Cardiac septum (tissue), 1 donor: ENCODE results near the gene EWSR1. TPM values are rescaled to one million over a fixed set of nuclear protein-coding genes. Genes with fewer than 3 reads are reported as not detected.

Experiments
- DNase-seq: peaks from one replicate; pipeline ENCODE4 v3.0.0-alpha.2; 2020; ENCODE audit warnings: low spot score
- intact Hi-C: fragments of 100-400 bp; cut with DNase I; formaldehyde crosslinking; loops from one replicate; pipeline ENCODE4 v1.14.0; 2022
- total RNA-seq: library from RNA; stranded (reverse); fragmentation: NEBNext Ultra II Directional; extraction: Animal tissue kit (Norgen Biotek cat#: 25700); gene quantifications from one replicate; pipeline ENCODE4 v1.2.1, GENCODE V29; 2021
- donor health status: DM: no; HTN: no; CAD: no.

The EWSR1 gene
- total RNA-seq, 1 donor from 2014 or later, result 138 TPM

DNA sequence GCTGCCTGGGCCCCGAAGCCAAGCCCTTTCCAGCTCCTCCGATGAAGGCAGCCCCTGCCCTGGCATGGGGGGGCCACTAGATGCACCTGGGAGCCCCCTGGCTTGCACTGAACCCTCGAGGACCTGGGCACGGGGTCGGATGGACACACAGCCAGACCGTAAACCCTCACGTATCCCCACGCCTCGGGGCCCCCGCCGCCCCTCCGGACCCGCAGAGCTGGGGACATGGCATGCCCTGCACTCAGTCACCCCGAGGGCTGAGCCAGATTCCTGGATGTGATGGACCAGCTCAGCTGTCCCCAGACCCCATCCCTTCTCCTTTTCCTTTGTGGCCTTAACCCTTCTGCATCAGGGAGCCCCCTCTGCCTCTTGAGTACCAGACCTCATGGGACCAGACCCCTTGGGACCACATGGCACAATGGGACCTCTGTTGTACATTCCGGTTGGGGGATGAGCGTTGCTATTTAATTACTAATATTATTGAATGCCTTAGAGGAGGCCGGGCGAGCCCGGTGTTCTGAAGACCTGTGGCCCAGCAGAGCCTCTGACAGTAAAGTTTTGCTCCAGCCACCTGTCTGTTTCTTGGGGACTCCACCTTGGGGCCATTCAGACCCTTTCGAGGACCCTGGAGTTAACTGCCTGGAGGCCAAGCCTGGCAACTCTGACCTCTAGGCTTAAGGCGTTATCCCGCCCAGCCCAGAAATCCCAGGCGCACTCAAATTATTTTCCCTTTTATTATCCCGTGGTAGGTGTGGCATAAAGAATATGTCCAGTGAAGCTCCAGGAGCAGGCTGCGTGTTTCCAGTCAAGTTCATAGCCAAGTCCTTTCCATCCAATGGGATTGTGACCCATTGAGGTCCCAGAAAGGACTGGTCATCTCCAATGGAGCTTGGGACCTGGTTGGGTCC lies 44.4 kb downstream of the EWSR1 start:
- DNase-seq, result no peak
- intact Hi-C loops, result no loop called here

GRCh38 chr22:29313126-29313575 lies 45.1 kb downstream of the EWSR1 start:
- intact Hi-C loops, result no loop called here
- peak; percentile 58 for DNase-seq

DNA sequence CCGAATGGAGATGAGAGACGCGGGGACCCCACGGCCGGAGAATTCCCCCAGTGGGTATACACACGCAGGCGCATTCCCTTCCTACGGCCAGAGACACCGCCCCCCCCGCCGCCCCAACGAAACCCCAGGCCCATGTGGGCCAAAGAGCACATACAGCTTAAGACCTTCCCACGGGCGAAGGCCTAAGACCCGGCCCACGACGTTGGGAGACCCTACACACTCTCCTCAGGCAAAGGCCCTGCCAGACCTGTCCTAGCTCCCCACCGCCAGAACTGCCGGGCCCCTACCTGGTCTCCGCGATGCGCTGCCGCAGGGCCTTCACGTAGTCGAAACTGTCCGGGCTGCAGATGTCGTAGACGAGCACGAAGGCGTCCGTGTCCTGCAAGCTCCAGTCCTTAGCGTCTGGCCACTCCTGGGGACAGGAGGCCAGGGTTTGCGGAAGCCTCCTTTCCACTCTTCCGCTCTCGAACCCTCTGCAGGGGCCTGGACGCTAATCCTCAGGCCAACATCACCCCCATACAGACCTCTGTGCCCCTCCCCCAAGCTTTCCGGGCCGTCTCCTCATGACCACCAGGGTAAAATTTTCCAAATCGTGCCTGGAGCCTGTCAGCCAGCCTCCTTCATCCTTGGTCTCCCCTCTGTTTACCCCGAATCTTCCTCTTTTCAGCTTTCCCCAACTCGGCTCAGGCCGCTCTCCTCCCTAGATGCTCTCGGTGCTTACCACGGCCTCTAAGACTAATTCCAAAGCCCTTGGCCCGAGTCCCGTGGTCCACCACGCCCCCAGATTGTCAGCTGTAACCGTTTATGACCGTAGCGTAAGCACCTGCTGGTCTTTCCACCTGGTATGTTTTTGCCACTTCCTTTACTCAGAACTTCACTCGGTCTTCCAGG lies 45.8 kb downstream of the EWSR1 start:
- peak; percentile 55 for DNase-seq
- intact Hi-C loops, result no loop called here

DNA sequence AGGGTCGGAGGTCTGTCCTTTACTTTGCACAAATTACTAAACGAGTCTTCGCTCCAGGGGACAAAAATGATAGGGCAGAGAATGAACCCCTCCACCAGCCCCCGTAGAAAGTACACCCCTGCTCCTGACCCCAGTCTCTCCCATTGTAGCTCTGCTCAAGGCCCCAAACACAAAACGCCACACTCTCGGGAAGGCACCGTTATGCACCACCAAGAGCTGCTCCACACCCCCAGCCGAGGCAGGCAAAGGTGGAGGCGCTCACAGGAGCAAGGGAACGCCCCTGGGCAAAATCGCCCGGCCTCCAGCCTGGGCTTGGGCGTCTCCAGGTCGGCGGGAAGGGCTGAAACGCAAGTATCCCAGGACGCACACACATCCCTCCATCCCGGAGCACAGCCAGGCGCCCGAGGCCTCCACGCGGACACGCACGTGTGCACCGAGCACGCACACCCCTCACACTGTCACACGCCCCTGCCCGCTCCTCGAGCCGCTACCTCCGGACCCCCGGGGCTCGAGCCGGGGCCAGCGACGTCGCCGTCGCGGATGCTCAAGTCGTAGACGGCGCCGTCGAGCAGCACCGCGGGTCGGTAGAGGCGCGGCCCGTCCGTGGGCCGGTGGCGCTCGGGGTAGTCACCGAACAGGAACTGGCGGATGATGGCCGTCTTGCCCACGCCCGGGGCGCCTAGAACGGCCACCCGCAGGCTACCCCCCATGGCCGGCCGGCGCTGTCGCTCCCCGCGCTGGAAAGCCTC lies 46.6 kb downstream of the EWSR1 start:
- intact Hi-C loops, result no loop called here
- DNase-seq, result no peak

- intact Hi-C loops, result no loop called here
- DNase-seq, result no peak
These were observed 47.4 kb downstream of the EWSR1 start, which contains the start of gene RASL10A for GRCh38 chr22:29315286-29316140. Gene RASL10A (minus strand): TSS chr22:29315697. CDS start chr22:29315246, 451 bp downstream.

DNA sequence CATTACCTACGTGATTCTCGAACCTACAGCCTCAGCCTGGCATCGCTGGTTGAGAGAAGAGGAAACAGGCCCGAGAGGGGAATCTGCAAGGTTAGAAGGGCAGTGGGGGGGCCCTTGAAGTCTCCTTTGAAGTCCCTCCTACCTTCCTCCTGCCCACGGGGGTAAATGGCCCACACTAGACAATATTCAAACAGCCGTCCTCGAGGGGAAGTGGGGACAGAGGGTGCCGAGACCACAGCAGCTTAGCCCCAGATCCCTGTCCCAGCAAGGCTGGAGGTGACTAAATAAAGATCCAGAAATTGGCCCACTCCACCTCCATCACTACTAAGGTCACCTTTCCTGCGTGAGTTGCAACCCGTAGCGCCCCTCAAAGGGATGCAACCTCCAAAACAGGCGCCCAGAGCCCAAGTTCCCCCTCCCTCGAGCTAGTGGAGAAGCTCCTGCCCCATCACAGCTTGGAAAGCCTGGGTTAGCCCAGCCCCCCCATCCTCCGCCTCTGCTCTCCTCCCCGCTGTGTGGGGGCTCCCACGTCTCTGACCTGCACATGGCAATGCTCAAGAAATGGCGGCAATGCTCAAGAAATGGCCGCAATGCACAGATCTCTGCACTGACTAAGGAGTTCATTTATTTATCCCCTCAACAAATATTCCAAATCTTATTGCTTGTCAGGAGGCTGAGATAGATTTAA lies 48.2 kb downstream of the EWSR1 start:
- intact Hi-C loops, result no loop called here
- DNase-seq, result no peak

- intact Hi-C loops, result no loop called here
These were observed 49.9 kb downstream of the EWSR1 start for GRCh38 chr22:29317827-29318454.

GRCh38 chr22:29319072-29319471 lies 51.0 kb downstream of the EWSR1 start:
- intact Hi-C loops, result no loop called here

More at GRCh38 chr22:29317827-29318454, 49.9 kb downstream of the EWSR1 start:
- DNase-seq, result no peak

DNA sequence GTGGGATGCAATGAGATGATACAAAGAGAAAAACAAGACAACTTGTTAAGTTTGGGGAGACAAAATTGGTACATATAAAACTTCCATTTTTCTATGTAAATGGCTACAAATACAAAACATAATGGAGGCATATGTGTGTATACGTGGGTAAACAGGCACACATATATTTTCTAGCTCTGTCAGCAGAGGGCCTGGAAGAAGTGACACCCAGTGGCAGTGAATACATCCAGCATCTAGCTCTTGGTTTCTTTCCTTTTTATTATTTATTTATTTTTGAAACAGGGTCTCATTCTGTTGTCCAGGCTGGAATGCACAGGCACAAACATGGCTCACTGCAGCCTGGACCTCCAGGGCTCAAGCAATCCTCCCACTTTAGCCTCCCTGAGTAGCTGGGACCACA lies 52.5 kb downstream of the EWSR1 start:
- DNase-seq, result no peak
- intact Hi-C loops, result no loop called here

More at GRCh38 chr22:29319072-29319471, 51.0 kb downstream of the EWSR1 start:
- no peak for DNase-seq

GRCh38 chr22:29323641-29324040 lies 55.6 kb downstream of the EWSR1 start:
- intact Hi-C loops, result no loop called here
- no peak for DNase-seq

GRCh38 chr22:29325356-29325755 lies 57.3 kb downstream of the EWSR1 start:
- intact Hi-C loops, result no loop called here
- no peak for DNase-seq

- intact Hi-C loops, result no loop called here
- DNase-seq, result no peak
These were observed 57.8 kb downstream of the EWSR1 start for GRCh38 chr22:29325785-29326315.

GRCh38 chr22:29326481-29326880 lies 58.4 kb downstream of the EWSR1 start:
- no peak for DNase-seq
- intact Hi-C loops, result no loop called here

GRCh38 chr22:29327089-29327764 lies 59.2 kb downstream of the EWSR1 start:
- DNase-seq, result no peak
- intact Hi-C loops, result no loop called here

DNA sequence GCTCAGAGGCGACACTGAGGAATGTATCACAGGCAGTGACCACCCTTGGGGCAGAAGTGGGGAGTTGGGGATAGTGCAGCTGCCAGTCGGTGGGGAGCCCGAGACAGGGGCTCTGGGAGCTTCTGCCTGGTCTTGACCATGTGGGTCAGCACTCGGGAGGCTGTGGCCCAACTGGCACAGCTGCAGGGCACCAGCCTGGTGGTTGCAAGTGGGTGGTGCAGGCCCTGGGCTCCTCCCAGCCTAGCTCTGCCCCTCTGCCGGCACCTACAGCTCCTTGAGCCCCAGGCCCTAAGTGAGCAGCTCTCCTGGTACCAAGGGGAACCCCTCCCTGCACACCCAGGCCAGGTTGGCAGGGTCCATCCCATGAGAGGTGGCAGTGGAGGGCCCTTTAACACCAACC lies 60.0 kb downstream of the EWSR1 start:
- intact Hi-C loops, result no loop called here
- no peak for DNase-seq

DNA sequence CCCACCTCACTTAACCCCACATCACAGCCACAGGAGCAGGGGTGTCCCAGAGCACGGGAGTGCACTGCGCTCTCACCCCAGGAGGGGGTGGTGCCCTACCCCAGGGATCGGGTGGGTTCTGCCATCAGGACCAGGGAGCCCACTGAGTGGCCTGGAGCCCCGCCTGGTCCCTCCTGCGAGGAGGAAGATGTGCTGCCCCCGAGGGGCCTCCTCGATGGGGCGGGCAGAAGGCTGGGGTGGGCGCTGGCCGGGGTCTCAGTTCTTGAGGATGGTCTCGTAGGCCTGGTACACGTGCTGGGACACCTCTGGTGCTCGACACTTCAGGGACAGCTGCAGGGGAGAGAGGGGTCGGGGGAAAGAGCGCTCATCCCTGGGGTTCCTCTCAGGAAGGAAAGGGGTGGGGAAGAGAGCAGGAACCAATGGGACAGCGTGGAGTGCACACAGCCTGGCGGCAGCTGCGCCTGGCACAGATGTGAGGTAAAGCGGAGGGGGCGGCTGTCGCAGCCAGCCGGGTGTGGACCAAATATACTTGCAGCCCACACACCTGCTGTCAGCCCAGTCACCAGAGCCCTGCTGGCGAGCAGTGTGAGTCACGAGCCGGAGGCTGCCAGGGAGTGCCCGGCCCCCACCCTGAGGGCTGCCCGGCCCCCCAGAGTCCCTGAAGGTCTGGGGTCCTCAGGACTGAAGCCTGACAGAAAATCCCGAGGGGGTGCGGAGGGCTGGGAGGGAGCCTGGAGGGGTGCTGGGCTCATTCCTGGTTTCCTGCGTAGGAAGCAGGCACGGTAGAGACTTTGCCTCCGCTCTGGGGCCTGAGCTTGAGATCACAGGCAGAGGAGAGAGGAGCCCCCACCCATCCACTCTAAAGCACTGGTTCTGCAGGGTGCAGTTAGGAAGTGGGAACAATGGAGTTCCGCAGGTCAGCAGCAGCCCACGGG lies 60.8 kb downstream of the EWSR1 start:
- intact Hi-C loops, result no loop called here
- DNase-seq, result no peak
